ENCODE data around the gene STK17B. TPM values are rescaled to one million over a fixed set of nuclear protein-coding genes. Genes with fewer than 3 reads are reported as not detected.
A peak's percentile ranks its signal among the peaks of the same experiment; 100 is the strongest.

The STK17B gene
- total and polyA plus RNA-seq, 2 experiments from 2014 or later = 5.7 to 13.7 TPM

- TF ChIP-seq, protein P1, sequence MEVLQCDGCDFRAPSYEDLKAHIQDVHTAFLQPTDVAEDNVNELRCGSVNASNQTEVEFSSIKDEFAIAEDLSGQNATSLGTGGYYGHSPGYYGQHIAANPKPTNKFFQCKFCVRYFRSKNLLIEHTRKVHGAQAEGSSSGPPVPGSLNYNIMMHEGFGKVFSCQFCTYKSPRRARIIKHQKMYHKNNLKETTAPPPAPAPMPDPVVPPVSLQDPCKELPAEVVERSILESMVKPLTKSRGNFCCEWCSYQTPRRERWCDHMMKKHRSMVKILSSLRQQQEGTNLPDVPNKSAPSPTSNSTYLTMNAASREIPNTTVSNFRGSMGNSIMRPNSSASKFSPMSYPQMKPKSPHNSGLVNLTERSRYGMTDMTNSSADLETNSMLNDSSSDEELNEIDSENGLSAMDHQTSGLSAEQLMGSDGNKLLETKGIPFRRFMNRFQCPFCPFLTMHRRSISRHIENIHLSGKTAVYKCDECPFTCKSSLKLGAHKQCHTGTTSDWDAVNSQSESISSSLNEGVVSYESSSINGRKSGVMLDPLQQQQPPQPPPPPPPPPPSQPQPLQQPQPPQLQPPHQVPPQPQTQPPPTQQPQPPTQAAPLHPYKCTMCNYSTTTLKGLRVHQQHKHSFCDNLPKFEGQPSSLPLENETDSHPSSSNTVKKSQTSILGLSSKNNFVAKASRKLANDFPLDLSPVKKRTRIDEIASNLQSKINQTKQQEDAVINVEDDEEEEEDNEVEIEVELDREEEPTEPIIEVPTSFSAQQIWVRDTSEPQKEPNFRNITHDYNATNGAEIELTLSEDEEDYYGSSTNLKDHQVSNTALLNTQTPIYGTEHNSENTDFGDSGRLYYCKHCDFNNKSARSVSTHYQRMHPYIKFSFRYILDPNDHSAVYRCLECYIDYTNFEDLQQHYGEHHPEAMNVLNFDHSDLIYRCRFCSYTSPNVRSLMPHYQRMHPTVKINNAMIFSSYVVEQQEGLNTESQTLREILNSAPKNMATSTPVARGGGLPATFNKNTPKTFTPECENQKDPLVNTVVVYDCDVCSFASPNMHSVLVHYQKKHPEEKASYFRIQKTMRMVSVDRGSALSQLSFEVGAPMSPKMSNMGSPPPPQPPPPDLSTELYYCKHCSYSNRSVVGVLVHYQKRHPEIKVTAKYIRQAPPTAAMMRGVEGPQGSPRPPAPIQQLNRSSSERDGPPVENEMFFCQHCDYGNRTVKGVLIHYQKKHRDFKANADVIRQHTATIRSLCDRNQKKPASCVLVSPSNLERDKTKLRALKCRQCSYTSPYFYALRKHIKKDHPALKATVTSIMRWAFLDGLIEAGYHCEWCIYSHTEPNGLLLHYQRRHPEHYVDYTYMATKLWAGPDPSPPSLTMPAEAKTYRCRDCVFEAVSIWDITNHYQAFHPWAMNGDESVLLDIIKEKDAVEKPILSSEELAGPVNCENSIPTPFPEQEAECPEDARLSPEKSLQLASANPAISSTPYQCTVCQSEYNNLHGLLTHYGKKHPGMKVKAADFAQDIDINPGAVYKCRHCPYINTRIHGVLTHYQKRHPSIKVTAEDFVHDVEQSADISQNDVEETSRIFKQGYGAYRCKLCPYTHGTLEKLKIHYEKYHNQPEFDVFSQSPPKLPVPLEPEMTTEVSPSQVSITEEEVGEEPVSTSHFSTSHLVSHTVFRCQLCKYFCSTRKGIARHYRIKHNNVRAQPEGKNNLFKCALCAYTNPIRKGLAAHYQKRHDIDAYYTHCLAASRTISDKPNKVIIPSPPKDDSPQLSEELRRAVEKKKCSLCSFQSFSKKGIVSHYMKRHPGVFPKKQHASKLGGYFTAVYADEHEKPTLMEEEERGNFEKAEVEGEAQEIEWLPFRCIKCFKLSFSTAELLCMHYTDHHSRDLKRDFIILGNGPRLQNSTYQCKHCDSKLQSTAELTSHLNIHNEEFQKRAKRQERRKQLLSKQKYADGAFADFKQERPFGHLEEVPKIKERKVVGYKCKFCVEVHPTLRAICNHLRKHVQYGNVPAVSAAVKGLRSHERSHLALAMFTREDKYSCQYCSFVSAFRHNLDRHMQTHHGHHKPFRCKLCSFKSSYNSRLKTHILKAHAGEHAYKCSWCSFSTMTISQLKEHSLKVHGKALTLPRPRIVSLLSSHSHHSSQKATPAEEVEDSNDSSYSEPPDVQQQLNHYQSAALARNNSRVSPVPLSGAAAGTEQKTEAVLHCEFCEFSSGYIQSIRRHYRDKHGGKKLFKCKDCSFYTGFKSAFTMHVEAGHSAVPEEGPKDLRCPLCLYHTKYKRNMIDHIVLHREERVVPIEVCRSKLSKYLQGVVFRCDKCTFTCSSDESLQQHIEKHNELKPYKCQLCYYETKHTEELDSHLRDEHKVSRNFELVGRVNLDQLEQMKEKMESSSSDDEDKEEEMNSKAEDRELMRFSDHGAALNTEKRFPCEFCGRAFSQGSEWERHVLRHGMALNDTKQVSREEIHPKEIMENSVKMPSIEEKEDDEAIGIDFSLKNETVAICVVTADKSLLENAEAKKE (CRISPR knock-in tag; IDR thresholded peaks at IDR 0.05) = no peak
- no peak for TF ChIP-seq CREB1 (CRISPR knock-in tag; IDR thresholded peaks at IDR 0.05; ENCODE audit: low read depth)
These were observed 4.5 kb downstream of the STK17B start (continued) for GRCh38 chr2:196166876-196167275.

GRCh38 chr2:196165016-196165415 lies 6.4 kb downstream of the STK17B start:
- Mint-ChIP-seq H3K27ac (no peak overlapping the region), H3K27me3 (ENCODE audit: insufficient read depth, low read depth, poor library complexity) (no peaks in the 10 kb centered on the region), H3K4me1 (peaks cover 38% of the 10 kb centered on the region), H3K4me3 (no peak overlapping the region), H3K36me3 (ENCODE audit: low read depth) (peaks cover 7% of the 10 kb centered on the region; the same call in 2 of the 3 replicates), H3K9me3 (no peaks in the 10 kb centered on the region)
- Histone ChIP-seq H3K36me3 (ENCODE audit: insufficient read depth) (no peaks in the 10 kb centered on the region), H3K4me1 (ENCODE audit: insufficient read depth) (peaks cover 55% of the 10 kb centered on the region), H2AFZ (no peak overlapping the region), H3F3A (replicated peaks; ENCODE audit: low read depth) (no peaks in the 10 kb centered on the region), H3K4me2 (no peak overlapping the region), H3K4me3 (no peak overlapping the region), H3K27me3 (ENCODE audit: insufficient read depth) (peaks cover 8% of the 10 kb centered on the region), H4K20me1 (replicated peaks; ENCODE audit: insufficient read depth) (0 out of 2 replicates have a peak, but pooled peaks cover 3% of the 10 kb centered on the region), H3K79me2 (replicated peaks; ENCODE audit: insufficient read depth) (peaks cover 58% of the 10 kb centered on the region), H3K9me2 (ENCODE audit: insufficient read depth) (no peaks in the 10 kb centered on the region), H3K27ac (ENCODE audit: low read depth) (no peak overlapping the region; the same call in 1 of the 2 replicates)
- no peak for ATAC-seq
- DNase-seq (ENCODE audit: low spot score) = peak; percentile 14
- TF ChIP-seq STAT1 (IDR thresholded peaks at IDR 0.05; ENCODE audit: unreplicated experiment) (no peak), EZH2 (IDR thresholded peaks at IDR 0.05; ENCODE audit: low read depth, unreplicated experiment) (no peak), JUNB (IDR thresholded peaks at IDR 0.05; ENCODE audit: unreplicated experiment) (no peak), ZNF114 (CRISPR knock-in tag; IDR thresholded peaks at IDR 0.05) (no peak)
- TF ChIP-seq, protein P2, sequence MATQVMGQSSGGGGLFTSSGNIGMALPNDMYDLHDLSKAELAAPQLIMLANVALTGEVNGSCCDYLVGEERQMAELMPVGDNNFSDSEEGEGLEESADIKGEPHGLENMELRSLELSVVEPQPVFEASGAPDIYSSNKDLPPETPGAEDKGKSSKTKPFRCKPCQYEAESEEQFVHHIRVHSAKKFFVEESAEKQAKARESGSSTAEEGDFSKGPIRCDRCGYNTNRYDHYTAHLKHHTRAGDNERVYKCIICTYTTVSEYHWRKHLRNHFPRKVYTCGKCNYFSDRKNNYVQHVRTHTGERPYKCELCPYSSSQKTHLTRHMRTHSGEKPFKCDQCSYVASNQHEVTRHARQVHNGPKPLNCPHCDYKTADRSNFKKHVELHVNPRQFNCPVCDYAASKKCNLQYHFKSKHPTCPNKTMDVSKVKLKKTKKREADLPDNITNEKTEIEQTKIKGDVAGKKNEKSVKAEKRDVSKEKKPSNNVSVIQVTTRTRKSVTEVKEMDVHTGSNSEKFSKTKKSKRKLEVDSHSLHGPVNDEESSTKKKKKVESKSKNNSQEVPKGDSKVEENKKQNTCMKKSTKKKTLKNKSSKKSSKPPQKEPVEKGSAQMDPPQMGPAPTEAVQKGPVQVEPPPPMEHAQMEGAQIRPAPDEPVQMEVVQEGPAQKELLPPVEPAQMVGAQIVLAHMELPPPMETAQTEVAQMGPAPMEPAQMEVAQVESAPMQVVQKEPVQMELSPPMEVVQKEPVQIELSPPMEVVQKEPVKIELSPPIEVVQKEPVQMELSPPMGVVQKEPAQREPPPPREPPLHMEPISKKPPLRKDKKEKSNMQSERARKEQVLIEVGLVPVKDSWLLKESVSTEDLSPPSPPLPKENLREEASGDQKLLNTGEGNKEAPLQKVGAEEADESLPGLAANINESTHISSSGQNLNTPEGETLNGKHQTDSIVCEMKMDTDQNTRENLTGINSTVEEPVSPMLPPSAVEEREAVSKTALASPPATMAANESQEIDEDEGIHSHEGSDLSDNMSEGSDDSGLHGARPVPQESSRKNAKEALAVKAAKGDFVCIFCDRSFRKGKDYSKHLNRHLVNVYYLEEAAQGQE (IDR thresholded peaks at IDR 0.05; ENCODE audit: unreplicated experiment) = no peak

Data from GM23338 (cell line).